Astrocyte of the hippocampus (primary cell): Measurements from ENCODE around the gene SNED1.
A peak's percentile ranks its signal among the peaks of the same experiment; 100 is the strongest.

Experiments used
- DNase-seq: peaks from one replicate; pipeline ENCODE4 v3.0.0; 2011; ENCODE audit warnings: low read depth, low spot score

SNED1 gene

DNA sequence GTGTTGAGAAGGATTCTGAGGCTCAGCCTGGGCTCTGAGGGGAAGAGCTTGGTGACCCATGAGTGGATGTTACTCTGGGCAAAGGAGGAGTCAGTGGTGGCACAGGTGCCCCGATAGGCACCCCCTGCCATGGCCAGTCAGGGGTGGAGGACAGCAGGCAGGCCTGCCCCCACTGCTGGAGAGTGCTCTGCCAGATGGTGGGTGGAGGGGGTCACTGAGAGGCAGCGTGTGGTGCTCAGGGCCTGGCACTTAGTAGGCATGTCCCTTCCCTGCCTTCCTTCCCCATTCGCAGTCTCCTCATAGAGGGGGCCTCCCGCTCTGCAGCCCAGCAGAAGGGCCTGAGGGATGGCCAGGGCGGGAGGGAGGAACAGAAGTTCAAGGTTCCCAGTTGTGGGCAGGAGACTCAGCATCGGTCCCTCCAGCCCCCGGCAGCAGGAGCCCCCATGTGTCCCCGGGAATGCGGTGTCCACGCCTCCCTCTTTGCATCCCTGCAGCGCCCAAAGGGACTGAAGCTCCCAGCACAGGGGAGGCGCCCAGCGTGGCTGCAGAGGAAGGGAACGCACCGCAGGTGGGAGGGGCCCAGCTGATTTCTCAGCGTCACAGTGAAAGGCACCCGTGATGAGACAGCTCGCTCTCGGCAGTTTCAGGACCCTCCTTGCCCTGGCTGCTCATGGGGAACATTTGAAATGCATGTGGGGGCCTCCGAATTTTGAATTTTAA is 5.7 kb upstream of the SNED1 start:
- no peak for DNase-seq

DNA sequence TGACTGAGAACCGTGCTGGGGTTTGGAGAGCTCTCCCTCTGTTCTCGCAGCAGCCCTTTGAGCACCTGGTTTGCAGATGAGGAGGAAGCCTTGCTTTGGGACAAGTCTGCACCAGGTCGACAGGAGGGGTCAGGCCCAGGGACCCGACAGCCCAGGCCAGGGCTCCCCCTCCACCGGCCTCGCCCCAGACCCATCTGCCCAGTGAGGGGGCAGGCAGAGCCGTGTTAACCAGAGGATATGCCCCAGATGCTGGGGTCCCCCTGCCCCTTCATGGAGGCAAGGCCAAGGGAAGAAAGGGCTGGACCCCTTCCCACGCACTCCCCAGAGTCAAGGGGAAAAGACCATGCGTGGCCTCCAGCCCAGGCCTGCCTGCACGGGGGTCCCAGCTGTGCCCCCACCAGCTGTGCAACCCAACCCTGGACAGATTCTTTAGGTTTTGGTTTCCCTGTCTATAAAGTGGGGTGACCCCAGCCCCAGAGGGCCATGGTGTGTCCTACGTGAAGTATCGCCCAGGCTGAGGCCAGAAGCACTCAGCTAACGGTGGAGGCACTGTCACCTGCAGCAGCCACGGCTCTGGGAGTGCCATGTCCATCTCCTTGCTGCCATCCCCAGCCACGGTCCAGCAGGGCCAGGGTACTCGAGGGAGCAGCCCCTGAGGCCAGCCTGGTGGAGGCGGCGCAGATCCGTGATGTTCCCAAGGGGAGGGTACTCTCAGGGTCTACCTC is 4.8 kb upstream of the SNED1 start:
- DNase-seq = no peak

DNA sequence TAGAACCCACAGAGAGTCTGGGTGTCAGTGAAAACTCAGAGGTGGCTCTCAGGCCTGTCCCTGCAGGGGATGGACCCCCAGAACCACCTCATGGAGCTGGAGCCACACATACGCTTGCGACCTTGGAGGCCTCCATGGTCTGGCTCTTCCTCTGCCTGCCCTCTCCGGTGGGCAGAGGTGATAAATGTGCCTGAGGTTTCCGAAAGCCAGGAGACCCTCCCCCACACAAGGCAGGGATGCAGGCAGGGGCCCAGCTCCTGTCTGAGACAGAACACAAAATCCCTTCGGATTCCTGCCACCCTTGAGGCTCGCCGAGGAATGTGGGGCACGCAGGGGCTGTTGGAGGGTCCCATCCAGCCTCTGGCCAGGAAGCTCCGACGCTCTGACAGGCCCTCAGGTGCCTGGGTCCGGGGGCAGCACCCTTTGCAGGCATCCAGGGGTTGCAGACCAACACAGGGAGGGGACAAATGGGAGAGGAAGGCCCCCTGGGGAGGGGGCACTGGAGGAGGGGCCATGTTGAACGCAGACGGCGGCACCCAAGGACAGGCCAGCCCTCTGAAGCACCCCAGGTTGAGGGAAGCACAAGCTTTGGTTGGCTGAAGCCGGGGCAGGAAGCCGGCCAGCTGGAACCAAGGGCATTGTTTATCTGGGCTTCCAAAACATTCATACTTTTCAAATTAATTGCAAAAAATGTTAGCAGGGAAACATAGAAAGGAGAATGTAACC is 4.1 kb upstream of the SNED1 start:
- no peak for DNase-seq

DNA sequence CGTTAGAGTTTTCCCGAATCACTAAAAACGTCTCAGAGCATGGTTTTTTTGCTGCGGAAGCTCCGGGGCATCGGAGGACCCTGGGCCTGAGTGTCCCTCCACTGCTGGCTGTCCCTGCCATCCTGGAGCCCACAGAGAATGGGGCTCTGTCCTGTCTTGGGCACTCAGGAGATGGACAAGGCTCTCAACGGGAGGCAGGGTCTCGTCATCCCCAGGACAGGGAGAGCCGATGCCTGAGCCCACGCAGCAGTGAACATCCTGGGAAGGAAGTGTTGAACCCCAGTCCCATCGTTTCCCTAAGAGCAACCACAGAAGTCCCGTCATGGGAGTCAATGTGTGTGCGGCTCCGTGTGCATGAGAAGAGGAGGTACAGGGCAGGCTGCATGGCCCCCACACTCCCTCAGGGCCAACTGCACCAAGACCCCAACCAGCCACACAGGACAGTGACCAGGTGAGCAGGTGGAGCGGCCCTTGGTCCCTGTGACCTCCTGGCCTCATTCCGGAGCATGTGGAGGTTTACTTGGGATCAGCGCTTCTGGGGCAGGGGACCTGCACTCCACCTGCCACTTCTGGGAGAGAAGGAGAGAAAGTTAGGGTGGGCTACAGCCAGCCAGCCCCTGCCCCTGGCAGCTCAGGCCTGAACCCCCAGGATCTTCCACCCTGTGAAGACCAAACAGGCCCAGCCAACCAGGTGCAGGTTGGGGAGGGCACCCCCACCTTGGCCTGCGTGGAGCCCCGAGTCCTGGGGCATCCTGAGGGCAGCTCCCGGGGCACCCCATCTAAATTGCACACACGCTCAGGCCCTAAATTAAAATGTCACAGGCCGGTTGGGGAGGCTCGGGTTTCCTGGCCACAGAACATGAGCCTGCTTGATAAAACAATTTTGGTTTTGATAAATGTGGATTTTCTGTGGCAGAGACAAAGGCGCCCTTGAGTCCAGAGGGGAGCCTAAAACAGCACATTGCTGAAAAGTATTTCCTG is 3.1 kb upstream of the SNED1 start:
- no peak for DNase-seq

DNA sequence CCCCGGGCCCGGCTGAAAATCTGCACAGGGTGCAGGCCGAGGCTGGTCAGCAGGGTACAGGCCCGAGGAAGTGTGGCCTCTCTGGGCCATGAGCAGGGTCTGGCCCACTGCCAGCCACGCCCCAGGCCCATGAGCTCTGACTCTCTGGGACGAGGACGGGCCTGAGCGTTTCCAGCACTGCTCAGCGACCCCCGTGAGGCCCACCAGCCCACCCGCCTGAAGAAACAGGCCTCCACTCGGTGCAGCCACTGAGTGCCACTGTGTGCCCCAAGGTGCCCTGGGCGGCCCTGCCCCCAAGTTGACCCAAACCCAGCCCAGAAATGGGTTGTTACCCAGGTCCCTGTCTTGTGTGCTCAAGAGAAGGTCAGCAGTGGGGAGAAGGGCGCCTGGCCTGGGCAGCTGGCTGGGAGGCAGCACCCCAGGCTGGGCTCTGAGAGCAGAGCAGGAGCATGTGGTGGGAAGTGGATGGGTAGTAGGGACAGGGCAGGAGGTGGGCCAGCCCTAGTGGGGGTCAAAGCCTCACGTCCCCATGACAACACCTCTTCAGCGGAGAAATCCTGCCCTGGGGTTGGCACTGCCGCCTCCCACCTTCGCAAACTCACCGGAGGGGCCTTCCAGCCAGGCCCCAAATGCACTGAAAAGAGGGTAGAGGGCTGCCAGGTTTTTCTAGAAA is 2.1 kb upstream of the SNED1 start:
- no peak for DNase-seq

DNA sequence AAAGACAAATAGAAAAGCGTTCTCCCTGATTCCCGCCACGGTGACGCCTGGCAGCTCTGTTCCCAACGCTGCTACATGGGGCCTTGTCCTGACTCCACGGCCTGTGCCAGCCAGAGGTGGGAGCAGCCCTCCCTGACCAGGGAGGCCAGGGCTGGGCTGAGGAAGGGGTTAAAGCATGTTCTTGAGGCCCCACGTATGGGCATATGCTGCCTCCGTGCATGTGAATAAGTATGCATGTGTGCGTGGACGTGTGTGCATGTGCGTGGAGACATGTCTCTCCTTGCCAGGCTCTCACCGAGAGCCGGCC is 1.6 kb upstream of the SNED1 start:
- DNase-seq = no peak

DNA sequence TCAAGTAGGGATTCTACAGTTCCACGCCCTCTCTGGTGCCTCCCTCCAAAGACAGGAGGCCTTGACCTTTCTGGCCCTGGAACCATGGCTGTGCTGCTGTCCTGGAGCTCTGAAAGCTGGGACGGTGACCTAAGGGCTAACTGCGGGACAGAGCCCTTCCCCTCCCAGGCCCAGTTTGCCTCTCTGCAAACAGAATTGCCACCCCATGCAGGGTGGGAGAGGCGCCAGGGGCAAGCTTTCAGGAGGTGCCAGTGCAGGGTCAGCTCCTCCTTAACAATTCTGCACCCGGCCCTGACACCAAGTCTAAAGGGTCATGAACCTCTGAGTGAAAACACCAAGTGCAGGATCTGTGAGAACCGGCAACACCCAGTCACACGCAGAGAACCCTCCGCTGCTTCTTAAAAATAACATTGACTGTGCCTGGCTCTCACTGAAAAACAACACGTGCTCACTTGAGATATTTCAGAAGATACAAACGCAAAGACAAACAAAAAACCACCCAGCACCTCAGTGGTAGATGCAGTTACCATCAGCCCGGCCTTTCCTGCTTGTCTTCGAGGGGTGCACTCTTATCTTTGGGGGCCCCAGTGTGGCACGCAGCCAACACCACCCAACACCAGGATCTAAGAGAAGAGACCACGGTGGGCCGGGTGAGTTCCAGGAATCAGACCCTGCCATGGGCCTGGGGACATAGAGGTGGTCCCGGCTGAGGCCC is 1.1 kb upstream of the SNED1 start:
- no peak for DNase-seq

DNA sequence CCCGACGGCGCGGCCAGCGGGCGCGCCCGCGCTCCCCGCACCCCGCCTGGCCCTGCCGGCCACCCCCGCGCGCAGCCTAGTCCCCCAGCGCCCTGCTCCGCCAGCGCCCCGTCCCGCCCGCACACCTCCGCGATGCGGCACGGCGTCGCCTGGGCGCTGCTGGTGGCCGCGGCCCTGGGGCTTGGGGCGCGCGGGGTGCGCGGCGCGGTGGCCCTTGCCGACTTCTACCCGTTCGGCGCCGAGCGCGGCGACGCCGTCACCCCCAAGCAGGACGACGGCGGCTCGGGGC is 232 bp downstream of the SNED1 start:
- DNase-seq = no peak

DNA sequence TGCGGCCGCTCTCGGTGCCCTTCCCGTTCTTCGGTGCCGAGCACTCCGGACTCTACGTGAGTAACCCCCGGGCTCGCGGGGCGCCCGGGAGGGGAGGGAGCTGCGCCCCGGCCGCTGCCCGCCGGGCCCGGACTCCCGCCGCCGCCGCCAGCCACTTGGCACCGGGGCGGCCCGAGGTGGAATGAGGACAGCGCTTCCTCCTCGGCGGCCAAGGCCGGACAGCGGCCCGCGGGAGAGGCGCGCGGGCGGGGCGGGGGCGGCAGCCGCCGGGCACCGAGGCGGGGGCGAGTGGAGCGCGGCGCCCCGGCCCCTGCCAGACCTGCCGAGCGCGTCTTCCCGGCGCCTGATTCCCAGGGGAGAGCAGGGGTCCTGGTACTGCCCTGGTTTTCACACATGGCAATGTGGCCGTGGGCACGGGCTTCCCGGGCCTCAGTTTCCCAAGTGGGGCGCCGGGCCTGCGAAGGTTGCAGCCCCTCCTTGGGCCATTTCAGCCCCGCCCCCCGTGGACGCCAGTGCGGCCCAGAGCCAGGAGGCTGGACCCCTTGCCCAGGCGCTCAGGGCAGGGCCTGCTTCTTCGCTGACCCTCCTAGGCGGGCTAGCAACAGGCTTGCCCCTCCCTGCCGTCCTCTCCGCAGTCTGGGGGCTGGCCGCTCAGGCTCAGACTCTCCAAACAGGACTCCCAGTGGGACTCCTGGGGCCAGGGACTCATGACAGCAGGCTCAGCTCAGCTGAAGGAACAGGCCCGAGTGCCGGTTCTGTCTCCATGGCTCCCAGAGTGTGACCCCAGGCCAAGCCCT is 775 bp downstream of the SNED1 start:
- peak; percentile 60 for DNase-seq

DNA sequence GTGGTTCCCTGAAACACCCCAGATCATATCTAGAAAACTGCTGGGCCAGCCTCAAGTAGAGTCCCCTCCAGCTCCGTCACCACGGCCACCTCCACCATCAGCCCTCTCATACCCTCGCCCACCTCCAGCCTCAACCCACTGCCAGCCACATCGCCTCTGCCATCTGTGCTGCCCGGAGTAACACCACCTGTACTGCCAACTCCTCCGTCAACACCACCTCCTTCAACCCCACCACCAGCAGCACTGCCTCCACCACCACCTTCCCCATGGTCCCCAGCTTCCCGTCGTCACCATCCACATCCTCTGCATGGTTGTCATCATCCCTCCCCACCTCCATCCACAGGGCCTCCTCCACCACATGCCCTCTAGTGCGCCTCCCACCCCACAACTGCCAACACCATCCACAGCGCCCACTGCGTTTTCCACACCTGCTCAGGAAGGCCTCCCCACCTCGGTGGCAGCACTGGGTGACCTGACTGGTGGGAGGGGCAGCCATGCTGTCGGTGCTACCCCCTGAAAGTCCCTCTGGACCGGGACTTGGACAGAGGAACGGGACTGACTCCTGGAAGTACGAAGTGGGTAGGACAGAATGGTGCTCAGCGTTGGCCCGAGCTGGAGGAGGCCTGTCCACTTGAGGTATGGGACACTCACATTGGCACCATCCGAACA is 1.6 kb downstream of the SNED1 start:
- DNase-seq = no peak

DNA sequence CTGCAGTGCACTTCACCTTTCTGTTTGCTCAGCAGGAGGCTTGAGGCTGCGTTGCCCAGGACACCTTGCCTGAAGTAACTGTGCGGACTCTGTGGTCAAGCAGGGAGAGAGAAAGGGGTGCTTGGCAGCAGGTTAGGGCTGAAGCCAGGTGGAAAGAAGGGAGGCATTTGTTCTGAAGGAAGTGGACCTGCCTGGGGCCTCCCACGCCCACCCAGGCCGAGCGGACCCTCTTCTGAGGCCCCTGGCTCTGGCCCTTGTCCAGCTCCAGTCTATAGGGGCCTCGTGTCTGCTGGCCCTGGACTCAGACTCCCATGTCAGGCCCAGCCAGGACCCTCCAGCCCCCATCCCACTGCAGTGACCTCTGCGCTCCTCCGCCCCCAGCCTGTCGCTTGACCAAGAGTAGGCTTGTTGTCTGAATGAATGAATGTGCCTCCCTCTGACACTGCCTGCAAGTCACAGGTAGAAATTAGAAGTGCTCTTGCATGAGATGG is 2.5 kb downstream of the SNED1 start:
- no peak for DNase-seq

DNA sequence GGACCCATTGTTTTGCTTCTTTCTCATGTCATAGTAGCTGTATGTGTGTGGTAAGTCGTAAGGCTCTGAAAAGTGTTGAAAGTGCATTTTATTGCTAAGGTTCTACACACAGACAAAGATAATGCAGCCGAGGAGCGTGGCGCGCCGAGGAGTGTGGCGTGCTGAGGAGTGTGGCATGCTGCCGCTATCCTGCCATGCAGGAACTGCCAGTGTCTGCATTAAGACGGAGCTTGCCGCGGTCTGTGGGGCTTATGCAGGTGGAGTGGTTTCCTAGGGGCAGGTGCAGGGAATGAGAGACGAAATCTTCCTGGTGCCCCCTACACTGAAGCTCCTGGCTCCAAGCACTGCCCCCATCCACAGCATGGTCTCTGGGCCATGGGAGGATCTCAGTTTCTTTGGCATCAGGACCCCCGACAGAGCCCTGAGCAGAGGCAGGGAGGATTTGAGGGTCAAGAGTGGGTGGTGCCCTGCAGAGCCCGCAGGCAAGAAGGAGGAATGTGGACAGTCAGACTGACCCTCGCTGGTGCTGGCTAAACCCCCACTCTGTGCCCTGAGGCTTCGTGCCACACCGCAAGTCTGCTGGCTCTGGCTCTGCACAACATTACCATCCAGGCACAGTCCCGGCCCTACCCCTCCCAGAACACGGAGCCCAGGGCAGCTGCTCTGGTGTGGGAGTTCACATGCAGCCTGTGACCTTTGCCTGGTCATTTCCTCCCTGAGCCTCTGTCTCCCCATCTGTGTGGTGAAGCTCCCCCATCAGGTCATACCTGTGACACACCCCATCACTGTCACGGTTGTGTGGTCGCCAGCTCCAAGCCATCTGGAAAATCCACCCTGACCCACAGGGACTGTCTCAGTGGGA is 3.2 kb downstream of the SNED1 start:
- DNase-seq = no peak

DNA sequence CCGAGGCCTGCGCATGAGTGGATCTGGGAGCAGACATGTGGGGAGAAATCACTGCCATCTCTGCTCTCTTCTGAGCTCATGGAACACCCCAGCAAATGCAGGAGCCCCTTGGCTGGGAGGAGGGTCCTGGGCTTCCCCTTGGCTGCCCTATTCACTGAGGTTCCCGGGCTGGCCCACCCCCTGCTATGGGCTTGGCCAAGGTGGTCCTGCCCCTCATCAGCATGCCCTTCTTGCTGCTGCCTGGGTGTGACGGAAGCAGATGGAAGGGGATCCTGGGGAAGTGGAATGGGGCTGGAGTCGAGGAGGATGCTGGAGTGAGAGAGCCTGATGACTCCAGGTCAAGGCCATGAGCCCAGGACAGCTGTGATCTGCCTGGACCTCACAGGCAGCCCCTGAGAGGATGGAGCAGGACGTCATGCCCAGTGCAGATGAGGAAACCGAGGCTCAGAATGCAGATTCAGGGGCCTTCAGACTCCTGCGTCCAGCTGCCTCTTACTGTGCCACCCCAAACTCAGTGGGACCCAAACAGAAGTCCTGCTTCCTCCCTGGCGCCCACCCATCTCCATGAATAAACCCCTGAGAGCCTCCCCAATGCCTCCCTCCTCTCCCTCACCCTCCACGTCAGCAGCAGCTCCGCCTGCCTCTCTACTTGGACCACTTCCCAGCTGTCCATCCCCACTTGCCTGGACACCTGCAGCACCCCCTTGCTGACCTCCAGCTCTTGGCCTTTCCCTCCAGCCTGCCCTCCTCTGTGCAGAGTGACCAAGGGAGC is 4.0 kb downstream of the SNED1 start:
- DNase-seq = no peak

DNA sequence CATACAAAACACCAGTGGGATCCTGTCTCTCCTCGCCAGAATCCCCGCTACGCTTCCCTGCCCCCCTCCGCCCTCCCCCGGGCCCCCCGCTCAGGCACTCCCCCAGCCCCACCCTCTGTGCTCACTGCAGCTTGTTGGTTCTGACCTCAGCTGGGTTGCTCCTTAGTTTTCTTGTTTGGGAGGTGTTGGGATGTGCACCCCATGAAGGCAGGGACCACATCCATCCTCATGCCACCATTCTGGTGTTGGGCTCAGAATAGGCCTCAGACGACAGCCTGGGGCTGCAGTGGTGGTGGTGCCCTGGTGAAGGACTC is 4.6 kb downstream of the SNED1 start:
- no peak for DNase-seq

DNA sequence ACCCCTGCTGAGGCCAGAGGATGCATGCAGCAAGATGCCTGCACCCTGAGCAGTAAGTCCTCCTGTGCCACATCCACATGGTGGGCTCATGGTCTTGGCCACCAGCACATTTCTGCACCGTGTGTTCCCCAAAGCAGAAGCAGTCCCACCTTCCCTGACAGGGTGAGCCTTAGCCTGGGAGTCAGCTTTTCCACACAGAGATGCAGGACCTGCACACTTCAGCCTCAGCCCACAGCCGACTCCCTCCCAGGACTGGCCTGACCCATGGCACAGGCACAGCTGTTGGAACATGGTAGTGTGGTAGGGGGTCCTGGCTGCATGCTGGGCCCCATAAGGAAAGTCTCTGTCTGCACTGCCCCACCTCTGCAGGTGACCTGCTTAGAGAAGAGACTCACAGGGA is 5.0 kb downstream of the SNED1 start:
- DNase-seq = no peak

DNA sequence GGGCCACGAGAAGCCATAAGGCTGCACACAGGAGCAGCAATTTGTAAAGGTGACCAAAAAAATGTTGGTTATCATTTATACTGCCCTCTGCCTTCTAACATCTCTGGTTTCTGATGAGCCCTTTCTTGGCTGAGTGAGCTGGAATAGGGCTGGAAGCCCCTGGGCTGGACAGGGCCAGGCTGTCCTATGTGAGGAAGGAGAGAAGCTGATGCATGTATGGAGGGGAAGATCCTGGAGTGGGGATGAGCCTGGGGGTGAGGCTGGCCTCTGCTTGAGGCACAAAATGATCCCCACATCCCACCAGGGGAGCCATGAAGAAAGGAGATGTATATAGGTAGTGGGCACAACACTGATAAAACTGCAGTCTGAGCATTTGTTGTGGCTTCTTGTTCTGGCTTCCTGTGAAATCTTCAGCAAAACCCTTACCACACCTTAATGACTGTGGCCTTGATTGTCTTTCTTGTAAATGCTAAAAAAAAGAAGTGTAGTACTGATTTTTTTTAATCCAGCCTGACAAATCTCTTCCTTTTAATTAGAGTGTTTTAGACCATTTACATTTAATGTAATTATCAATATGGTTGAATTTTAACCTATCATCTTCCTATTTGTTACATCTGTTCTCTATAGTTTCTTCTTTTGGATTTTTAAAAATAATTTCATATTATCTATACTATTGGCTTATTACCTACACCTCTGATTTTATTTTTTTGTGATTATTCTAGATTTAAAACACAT is 5.6 kb downstream of the SNED1 start:
- no peak for DNase-seq

DNA sequence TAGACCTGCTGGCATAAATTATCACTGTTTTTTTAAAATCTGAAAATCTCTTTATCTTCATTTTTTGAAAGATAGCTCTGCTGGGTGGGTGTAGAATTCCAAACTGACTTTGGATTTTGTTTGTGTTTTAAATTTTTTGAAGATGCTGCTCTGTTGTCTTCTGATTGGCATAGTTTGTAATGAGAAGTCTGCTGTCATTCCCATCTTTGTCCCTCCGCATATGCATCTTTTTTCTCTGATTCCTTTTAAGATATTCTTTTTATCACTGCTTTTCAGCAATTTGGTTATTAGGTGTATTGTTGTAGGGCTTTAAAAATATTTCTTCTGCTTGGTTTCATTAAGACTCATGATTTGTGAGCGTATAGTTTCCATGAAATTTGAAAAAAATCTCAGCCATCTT is 7.2 kb downstream of the SNED1 start:
- no peak for DNase-seq
